NCI-H1417 treated with DMSO at 0.1 percent for 48 hours (cell line): ENCODE data around the gene STAT2.
"Not testable (repeated sequence)": the region's sequence is repeated elsewhere in the genome, so short reads cannot be mapped to it uniquely, and the experiment has no call there.

Source experiments
- DNase-seq: peaks from one replicate; lab custom pipeline; 2025; lab: John Stamatoyannopoulos, UW

STAT2 gene

DNA sequence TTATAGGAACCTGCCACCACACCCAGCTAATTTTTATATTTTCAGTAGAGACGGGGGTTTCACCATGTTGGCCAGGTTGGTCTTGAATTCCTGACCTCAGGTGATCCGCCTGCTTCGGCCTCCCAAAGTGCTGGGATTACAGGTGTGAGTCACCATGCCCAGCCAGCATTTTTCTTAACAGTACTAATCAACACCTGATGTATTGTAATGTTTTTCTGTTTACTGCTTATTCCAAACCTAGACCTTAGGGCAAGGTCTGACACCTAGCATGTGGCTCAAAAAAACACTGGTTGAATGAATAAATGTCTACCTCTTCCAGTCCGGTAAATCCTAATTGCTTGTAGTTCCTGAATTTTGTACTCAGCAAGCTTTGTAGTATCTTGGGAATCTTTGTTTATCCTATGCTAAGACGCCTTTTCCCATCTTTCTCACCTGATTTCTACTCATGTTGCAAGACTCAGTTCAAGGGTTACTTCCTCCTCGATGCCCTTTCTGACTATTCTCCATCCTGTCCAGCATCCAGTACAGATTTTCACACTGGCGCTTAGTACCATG, 28.9 kb downstream of the STAT2 start:
- no peak for DNase-seq

GRCh38 chr12:56326533-56326932, 33.4 kb downstream of the STAT2 start:
- DNase-seq: no peak

GRCh38 chr12:56326126-56326525, 33.8 kb downstream of the STAT2 start:
- DNase-seq: no peak

- no peak for DNase-seq
Measured at GRCh38 chr12:56324206-56324605, 35.7 kb downstream of the STAT2 start.

DNA sequence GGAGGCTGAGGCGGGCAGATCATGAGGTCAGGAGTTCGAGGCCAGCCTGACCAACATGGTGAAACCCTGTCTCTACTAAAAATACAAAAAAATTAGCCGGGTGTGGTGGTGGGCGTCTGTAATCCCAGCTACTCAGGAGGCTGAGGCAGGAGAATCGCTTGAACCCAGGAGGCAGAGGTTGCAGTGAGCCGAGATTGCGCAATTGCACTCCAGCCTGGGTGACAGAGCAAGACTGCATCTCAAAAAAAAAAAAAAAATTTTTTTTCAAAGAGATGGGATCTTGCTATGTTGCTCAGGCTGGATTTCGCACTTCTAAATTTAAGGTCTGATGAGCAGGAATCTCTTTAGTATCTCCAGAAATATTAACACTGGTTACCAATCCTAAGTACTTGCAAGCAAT, 38.3 kb downstream of the STAT2 start:
- DNase-seq: not testable (repeated sequence)

DNA sequence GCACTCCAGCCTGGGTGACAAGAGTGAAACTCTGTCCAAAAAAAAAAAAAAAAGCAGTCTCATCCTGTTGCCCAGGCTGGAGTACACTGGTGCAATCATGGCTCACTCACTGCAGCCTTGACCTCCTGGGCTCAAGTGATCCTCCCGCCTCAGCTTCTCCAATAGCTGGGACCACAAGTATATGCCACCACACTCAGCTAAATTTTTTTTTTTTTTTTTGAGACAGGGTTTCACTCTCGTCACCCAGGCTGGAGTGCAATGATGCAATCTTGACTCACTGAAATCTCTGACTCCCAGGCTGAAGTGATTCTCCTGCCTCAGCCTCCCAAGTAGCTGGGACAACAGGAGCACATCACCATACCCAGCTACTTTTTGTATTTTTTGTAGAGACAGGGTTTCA, 38.9 kb downstream of the STAT2 start:
- no peak for DNase-seq

GRCh38 chr12:56317675-56318074, 42.2 kb downstream of the STAT2 start:
- DNase-seq: no peak

DNA sequence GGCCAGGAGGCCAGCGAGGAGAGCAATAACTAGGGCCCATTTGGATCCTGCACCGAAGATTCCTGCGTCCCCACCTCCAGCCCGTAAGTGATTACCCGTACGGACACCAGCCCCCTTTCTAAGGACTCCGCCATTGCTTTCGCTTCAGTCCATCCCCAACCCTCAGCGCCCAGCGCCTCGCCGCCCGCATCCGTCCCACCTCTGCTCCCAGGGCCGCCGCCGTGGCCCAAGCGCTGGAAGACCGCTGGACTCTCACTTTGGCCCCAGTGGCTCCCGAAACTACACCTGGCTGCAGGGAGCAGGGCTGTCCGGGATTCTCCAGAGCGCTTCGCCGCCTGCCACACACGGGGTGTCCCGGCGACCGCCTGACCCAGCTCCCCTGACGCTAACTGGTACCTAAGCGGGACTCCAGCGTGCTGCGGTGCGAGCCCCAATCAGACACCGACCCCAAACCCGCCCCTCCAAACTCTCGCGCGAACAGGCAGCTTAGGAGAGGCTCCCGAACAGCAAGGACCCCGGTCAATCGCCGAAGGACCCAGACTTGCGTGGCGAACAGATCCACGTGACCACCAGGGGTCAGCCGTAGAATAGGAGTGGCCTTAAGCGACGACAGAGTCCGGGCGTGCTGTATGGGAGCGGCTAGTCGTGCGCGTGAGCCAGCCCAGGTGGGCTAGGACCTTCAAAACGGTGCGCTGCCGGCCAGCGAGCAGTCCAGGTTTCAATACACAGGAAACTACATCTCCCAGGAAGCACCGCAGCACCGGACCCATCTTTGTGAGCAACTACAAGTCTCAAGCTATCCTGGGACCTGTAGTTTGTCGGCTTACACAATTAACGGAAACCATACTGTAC, 44.1 kb downstream of the STAT2 start, which contains the start of gene CNPY2:
Gene CNPY2 (minus strand): TSS at position 367 of the 852 bp plus-strand sequence. CDS start 771 bp downstream, outside the sequence.
- peak; percentile 95 for DNase-seq

DNA sequence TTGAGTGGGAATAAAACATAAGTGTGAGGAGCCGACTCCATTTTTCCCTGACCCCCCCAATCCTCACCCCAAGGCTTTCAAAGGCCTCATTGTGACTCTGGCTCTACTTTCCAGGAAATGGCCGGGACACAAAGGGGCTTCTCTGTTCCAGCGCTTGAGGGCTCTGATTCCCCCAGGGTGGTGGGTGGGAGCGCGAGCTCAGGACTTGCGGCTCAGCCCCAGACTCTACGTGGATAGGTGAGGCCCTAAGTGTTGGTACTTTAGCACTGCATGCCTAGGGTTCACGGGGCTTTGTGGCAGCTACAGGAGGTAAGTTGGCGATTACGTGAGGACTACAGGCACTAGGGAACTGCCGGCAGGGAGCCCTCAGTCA, 44.7 kb downstream of the STAT2 start:
- DNase-seq: no peak

GRCh38 chr12:56311003-56311402, 48.9 kb downstream of the STAT2 start:
- DNase-seq: no peak

GRCh38 chr12:56308714-56309113, 51.2 kb downstream of the STAT2 start:
- no peak for DNase-seq

DNA sequence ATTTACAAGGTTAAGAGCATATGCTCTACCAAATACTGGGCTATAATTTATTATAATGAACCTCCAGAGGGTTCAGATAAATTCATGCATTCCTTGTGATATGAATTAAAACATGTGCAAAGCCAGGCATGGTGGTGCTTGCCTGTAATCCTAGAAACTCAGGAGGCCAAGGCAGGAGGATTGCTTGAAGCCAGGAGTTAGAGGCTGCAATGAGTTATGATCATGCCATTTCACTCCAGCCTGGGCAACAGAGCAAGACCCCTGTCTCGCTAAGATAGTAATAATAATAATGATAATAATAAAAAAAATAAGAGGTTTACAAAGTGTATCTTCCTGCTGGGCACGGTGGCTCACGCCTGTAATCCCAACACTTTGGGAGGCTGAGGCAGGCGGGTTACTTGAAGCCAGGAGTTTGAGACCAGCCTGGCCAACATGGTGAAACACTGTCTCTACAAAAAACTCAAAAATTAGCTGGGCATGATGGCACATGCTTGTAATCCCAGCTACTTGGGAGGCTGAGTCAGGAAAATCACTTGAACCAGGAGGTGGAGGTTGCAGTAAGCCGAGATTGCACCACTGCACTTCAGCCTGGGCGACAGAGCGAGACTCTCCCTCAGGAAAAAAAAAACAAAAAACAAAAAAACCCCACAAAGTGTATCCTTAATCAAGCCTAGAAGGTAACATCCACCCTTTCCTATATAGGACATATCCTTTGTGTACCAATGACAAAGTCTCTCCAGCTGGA, 52.5 kb downstream of the STAT2 start:
- DNase-seq: no peak

GRCh38 chr12:56304872-56305590, 54.9 kb downstream of the STAT2 start:
- no peak for DNase-seq

GRCh38 chr12:56304276-56304675, 55.6 kb downstream of the STAT2 start:
- no peak for DNase-seq

GRCh38 chr12:56300644-56301464, 59.1 kb downstream of the STAT2 start:
- no peak for DNase-seq

GRCh38 chr12:56299853-56300643, 59.9 kb downstream of the STAT2 start, which contains the start of gene CS:
CS (minus strand) TSS chr12:56300330; CDS start chr12:56300201, 129 bp downstream.
- DNase-seq: peak; percentile 99

- DNase-seq: no peak
Measured at GRCh38 chr12:56299308-56299852, 60.5 kb downstream of the STAT2 start.

GRCh38 chr12:56298828-56299227, 61.1 kb downstream of the STAT2 start:
- DNase-seq: no peak

- DNase-seq: no peak
Measured at GRCh38 chr12:56297400-56297799, 62.5 kb downstream of the STAT2 start.

- no peak for DNase-seq
Measured at GRCh38 chr12:56296295-56296694, 63.6 kb downstream of the STAT2 start.
